Activated CD8-positive, alpha-beta T cell treated with anti-CD3 and anti-CD28 coated beads for 36 hours (primary cell): ENCODE data around the gene RALGDS. TPM values are rescaled to one million over a fixed set of nuclear protein-coding genes. Genes with fewer than 3 reads are reported as not detected.

Experiments
- ATAC-seq: fragments of 200-7000 bp; cut with Tn5 transposase; one replicate; pipeline ENCODE4 v1.10.0; 2021; ENCODE audit warnings: mild to moderate bottlenecking, moderate library complexity
- CTCF ChIA-PET: fragments of 350-600 bp; sonication (Branson Sonifier 250); formaldehyde crosslinking; loops from one replicate; lab custom pipeline; 2021; ENCODE audit warnings: antibody characterized with exemption; lab: Charles Lee
- POLR2A ChIA-PET: fragments of 350-600 bp; sonication (Branson Sonifier 250); formaldehyde crosslinking; loops from one replicate; lab custom pipeline; 2021; ENCODE audit warnings: antibody characterized with exemption; lab: Charles Lee
- DNase-seq: peaks from one replicate; pipeline ENCODE4 v3.0.0-alpha.2; 2020
- H3K27ac Mint-ChIP-seq: one replicate; pipeline ENCODE4 v1.8.0; 2021; ENCODE audit warnings: mild to moderate bottlenecking, mixed read lengths
- H3K27me3 Mint-ChIP-seq: one replicate; pipeline ENCODE4 v1.8.0; 2021; ENCODE audit warnings: mixed read lengths
- H3K36me3 Mint-ChIP-seq: one replicate; pipeline ENCODE4 v1.8.0; 2021; ENCODE audit warnings: low read depth, mixed read lengths
- H3K4me1 Mint-ChIP-seq: one replicate; pipeline ENCODE4 v1.8.0; 2021; ENCODE audit warnings: low read depth, mixed read lengths
- H3K4me3 Mint-ChIP-seq: one replicate; pipeline ENCODE4 v1.8.0; 2021; ENCODE audit warnings: mild to moderate bottlenecking, moderate library complexity, mixed read lengths
- H3K9me3 Mint-ChIP-seq: one replicate; pipeline ENCODE4 v1.8.0; 2021; ENCODE audit warnings: mixed read lengths
- CTCF ChIP-seq: fragments of 200-600 bp; IDR thresholded peaks from one replicate; pipeline ENCODE4 v1.8.0; 2022; ENCODE audit warnings: antibody characterized with exemption, mild to moderate bottlenecking
- intact Hi-C: fragments of 100-400 bp; cut with micrococcal nuclease; formaldehyde crosslinking; loops from one replicate; pipeline ENCODE4 v1.10.0; 2022
- total RNA-seq, 2 experiments: library from RNA; stranded (reverse); gene quantifications; one replicate each; pipeline ENCODE4 v1.2.3, GENCODE V29; 2021

The RALGDS gene
- total RNA-seq, 2 experiments from 2014 or later = 80.5 to 88.2 TPM

GRCh38 chr9:133090752-133091385 lies 30.2 kb downstream of the RALGDS start:
- H3K36me3 Mint-ChIP-seq = peaks cover 1% of the 10 kb centered on the region
- no peaks in the 10 kb centered on the region for H3K4me1 Mint-ChIP-seq
- H3K27ac Mint-ChIP-seq = no peak overlapping the region
- no peak for DNase-seq
- intact Hi-C loops = no loop called here
- ATAC-seq = no peak
- H3K9me3 Mint-ChIP-seq = peaks cover 3% of the 10 kb centered on the region
- no peaks in the 10 kb centered on the region for H3K27me3 Mint-ChIP-seq
- TF ChIP-seq CTCF = no peak
- ChIA-PET POLR2A (no interaction called here), CTCF (interaction anchor here (1.1 to 1.5 kb wide), 3 partner anchors 12 to 95 kb away, joined by 3 read pairs; no protein-coding TSS in a partner anchor)
- no peak overlapping the region for H3K4me3 Mint-ChIP-seq

GRCh38 chr9:133090187-133090586 lies 30.9 kb downstream of the RALGDS start:
- no peak for TF ChIP-seq CTCF
- ChIA-PET CTCF (interaction anchor here (1.3 to 1.5 kb wide), 2 partner anchors 12 to 96 kb away, joined by 3 read pairs; no protein-coding TSS in a partner anchor), POLR2A (interaction anchor here (1.1 kb wide), 1 partner anchor 10 kb away, joined by 3 read pairs; no protein-coding TSS in a partner anchor)
- no peaks in the 10 kb centered on the region for H3K27me3 Mint-ChIP-seq
- no peak overlapping the region for H3K4me3 Mint-ChIP-seq
- peaks cover 2% of the 10 kb centered on the region for H3K9me3 Mint-ChIP-seq
- no peaks in the 10 kb centered on the region for H3K4me1 Mint-ChIP-seq
- no peak overlapping the region for H3K27ac Mint-ChIP-seq
- DNase-seq (no peak), ATAC-seq (no peak)
- intact Hi-C loops = no loop called here
- no peaks in the 10 kb centered on the region for H3K36me3 Mint-ChIP-seq

DNA sequence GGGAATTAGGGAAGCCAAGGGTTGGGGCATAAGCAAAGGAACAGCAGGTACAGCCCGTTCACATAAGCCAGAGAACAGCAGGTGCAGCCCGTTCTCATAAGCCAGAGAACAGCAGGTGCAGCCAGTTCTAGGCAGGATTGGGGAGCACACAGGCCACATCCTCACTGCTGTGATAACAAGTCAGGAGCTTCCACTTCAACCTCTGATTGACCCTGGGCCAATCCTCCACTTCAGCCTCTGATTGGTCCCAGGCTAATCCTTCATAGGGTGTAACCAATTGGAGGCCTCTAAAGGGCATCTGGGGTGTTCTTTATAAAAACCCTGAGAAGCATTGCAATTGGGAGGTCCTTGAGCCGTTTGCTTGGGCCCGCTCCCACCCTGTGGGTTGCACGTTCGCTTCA lies 31.8 kb downstream of the RALGDS start:
- no peaks in the 10 kb centered on the region for H3K9me3 Mint-ChIP-seq
- ATAC-seq (peak; percentile 53), DNase-seq (no peak)
- H3K27me3 Mint-ChIP-seq = no peaks in the 10 kb centered on the region
- no peaks in the 10 kb centered on the region for H3K36me3 Mint-ChIP-seq
- ChIA-PET POLR2A (interaction anchor here (1.1 kb wide), 1 partner anchor 9 kb away, joined by 3 read pairs; no protein-coding TSS in a partner anchor), CTCF (interaction anchor here (1.3 to 1.5 kb wide), 2 partner anchors 55 to 58 kb away, joined by 3 read pairs; no protein-coding TSS in a partner anchor)
- no peak overlapping the region for H3K27ac Mint-ChIP-seq
- intact Hi-C loops = no loop called here
- no peak overlapping the region for H3K4me3 Mint-ChIP-seq
- no peaks in the 10 kb centered on the region for H3K4me1 Mint-ChIP-seq
- TF ChIP-seq CTCF = no peak

GRCh38 chr9:133088756-133089155 lies 32.3 kb downstream of the RALGDS start:
- CTCF ChIA-PET = interaction anchor here (1.0 to 1.5 kb wide), 3 partner anchors 14 to 59 kb away, joined by 3 read pairs; no protein-coding TSS in a partner anchor
- H3K27ac Mint-ChIP-seq = no peak overlapping the region
- ATAC-seq (no peak), DNase-seq (no peak)
- H3K9me3 Mint-ChIP-seq = no peaks in the 10 kb centered on the region
- POLR2A ChIA-PET = interaction anchor here (1.1 kb wide), 1 partner anchor 8 kb away, joined by 3 read pairs; no protein-coding TSS in a partner anchor
- H3K36me3 Mint-ChIP-seq = no peaks in the 10 kb centered on the region
- no peak for TF ChIP-seq CTCF
- H3K4me3 Mint-ChIP-seq = no peak overlapping the region
- no peaks in the 10 kb centered on the region for H3K27me3 Mint-ChIP-seq
- intact Hi-C loops = no loop called here
- no peaks in the 10 kb centered on the region for H3K4me1 Mint-ChIP-seq

DNA sequence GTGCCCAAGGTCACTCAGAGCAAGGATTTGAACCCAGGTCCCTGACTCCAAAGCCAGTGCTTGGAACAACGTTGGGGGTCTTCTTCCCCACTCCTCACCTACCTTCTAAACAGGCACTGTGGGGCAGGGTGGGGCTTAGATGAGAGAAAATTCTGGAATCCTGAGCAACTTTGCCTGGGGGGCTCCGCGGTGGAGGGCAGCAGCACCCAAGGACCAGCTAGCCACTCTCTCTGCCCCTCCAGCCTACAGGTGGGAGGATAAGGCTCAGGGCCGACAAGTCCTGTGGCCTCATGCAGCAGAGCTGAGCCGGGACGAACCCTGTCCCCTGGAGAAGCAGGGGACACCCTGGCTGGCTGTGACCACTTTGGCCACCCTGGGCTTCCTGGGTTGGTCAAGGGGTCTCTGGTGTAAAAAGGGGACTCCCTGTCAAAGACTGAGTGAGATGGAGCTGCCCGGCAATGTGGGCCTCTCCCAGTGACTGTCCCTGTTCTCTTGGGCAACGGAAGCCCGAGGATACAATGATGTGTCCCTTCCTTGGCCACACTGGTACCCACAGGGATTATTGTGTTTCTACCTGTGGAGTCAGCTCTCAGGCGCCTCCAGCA lies 32.8 kb downstream of the RALGDS start:
- Mint-ChIP-seq H3K4me1 (no peaks in the 10 kb centered on the region), H3K9me3 (no peaks in the 10 kb centered on the region), H3K4me3 (no peak overlapping the region), H3K36me3 (no peaks in the 10 kb centered on the region), H3K27me3 (no peaks in the 10 kb centered on the region), H3K27ac (no peak overlapping the region)
- CTCF ChIA-PET = interaction anchor here (1.0 to 1.5 kb wide), 3 partner anchors 15 to 59 kb away, joined by 3 read pairs; no protein-coding TSS in a partner anchor
- TF ChIP-seq CTCF = no peak
- POLR2A ChIA-PET = no interaction called here
- DNase-seq (no peak), ATAC-seq (no peak)
- intact Hi-C loops = no loop called here
